A673 (cell line): ENCODE data around the gene CHMP3. TPM values are rescaled to one million over a fixed set of nuclear protein-coding genes. Genes with fewer than 3 reads are reported as not detected.
A peak's percentile ranks its signal among the peaks of the same experiment; 100 is the strongest.
"Not testable (repeated sequence)": the region's sequence is repeated elsewhere in the genome, so short reads cannot be mapped to it uniquely, and the experiment has no call there.

Experiments used
- BruUV-seq: library from RNA; stranded (reverse); fragments of 400-500 nt; replicated peaks from 2 replicates; lab custom pipeline; 2021; lab: Mats Ljungman, UMichigan
- CTCF ChIA-PET: fragments of 300-600 bp; sonication (Branson Sonifier 250); formaldehyde crosslinking; loops from one replicate; lab custom pipeline; 2022; ENCODE audit warnings: antibody characterized with exemption; lab: Charles Lee
- POLR2A ChIA-PET: fragments of 300-600 bp; sonication (Branson Sonifier 250); formaldehyde crosslinking; loops from one replicate; lab custom pipeline; 2022; ENCODE audit warnings: antibody characterized with exemption; ENCODE audit not compliant: low non-redundant PET; lab: Charles Lee
- DNase-seq: peaks from one replicate; pipeline ENCODE4 v3.0.0-alpha.2; 2015; ENCODE audit warnings: low spot score
- H3K27ac ChIP-seq: fragments of 200-600 bp; sonication (generic); 2 replicates; pipeline ENCODE4 v1.5.1; 2016; ENCODE audit warnings: mixed run types, low read depth, mild to moderate bottlenecking, mixed read lengths, antibody characterized with exemption, low read length; ENCODE audit not compliant: poor library complexity, severe bottlenecking
- H3K27me3 ChIP-seq: fragments of 200-600 bp; sonication (generic); replicated peaks from 2 replicates; pipeline ENCODE4 v1.6.1; 2017; ENCODE audit warnings: mixed run types, low read depth, mild to moderate bottlenecking, mixed read lengths, antibody characterized with exemption, low read length; ENCODE audit not compliant: insufficient read depth, poor library complexity
- H3K36me3 ChIP-seq: fragments of 200-600 bp; sonication (generic); 2 replicates; pipeline ENCODE4 v1.6.1; 2016; ENCODE audit warnings: mixed run types, mild to moderate bottlenecking, mixed read lengths, antibody characterized with exemption, low read length; ENCODE audit not compliant: insufficient read depth, poor library complexity, severe bottlenecking
- H3K4me1 ChIP-seq: fragments of 200-600 bp; sonication (generic); 2 replicates; pipeline ENCODE4 v1.6.1; 2017; ENCODE audit warnings: mixed run types, mild to moderate bottlenecking, mixed read lengths, antibody characterized with exemption, low read length; ENCODE audit not compliant: insufficient read depth, poor library complexity, severe bottlenecking
- H3K4me3 ChIP-seq: fragments of 200-600 bp; sonication (generic); 2 replicates; pipeline ENCODE4 v1.5.1; 2016; ENCODE audit warnings: low read depth, mixed run types, mild to moderate bottlenecking, mixed read lengths, low read length; ENCODE audit not compliant: poor library complexity, severe bottlenecking
- H3K9me3 ChIP-seq: fragments of 200-600 bp; sonication (generic); 2 replicates; pipeline ENCODE4 v1.6.1; 2016; ENCODE audit warnings: mixed run types, low read depth, mild to moderate bottlenecking, mixed read lengths, antibody characterized with exemption, low read length; ENCODE audit not compliant: poor library complexity, severe bottlenecking
- CTCF ChIP-seq: fragments of 300-800, 200-600 bp; sonication (generic); conservative IDR thresholded peaks from 2 replicates; pipeline ENCODE4 v1.5.1; 2017; ENCODE audit warnings: low read depth, mild to moderate bottlenecking, antibody characterized with exemption, low read length, moderate library complexity, mixed read lengths
- EZH2 ChIP-seq: fragments of 200-600 bp; sonication (generic); IDR thresholded peaks from 2 replicates; pipeline ENCODE4 v1.6.1; 2017; ENCODE audit warnings: borderline replicate concordance, low read depth, mild to moderate bottlenecking, mixed read lengths, antibody characterized with exemption, low read length; ENCODE audit not compliant: poor library complexity, severe bottlenecking
- intact Hi-C: fragments of 100-400 bp; cut with micrococcal nuclease; formaldehyde crosslinking; loops from one replicate; pipeline ENCODE4 v1.10.0; 2022; ENCODE audit not compliant: unreplicated experiment
- total RNA-seq: library from RNA; stranded (reverse); gene quantifications from 2 replicates; pipeline ENCODE4 v1.2.3, GENCODE V29; 2021

CHMP3 gene
- total RNA-seq, 1 experiment from 2014 or later: 87.5 TPM

GRCh38 chr2:86544278-86545099, 18.8 kb downstream of the CHMP3 start:
- H3K27ac ChIP-seq, BruUV-seq, DNase-seq, CTCF ChIA-PET, intact Hi-C loops, H3K27me3 ChIP-seq, H3K4me3 ChIP-seq, H3K4me1 ChIP-seq, H3K36me3 ChIP-seq, H3K9me3 ChIP-seq, POLR2A ChIA-PET: not testable (repeated sequence)

GRCh38 chr2:86543793-86544192, 19.4 kb downstream of the CHMP3 start:
- H3K36me3 ChIP-seq: no peaks in the 10 kb centered on the region
- TF ChIP-seq CTCF: no peak
- no peak for TF ChIP-seq EZH2
- intact Hi-C loops: no loop called here
- H3K27ac ChIP-seq: no peak overlapping the region
- no peaks in the 10 kb centered on the region for H3K27me3 ChIP-seq
- CTCF ChIA-PET: no interaction called here
- H3K9me3 ChIP-seq: no peaks in the 10 kb centered on the region
- peaks cover 9% of the 10 kb centered on the region for H3K4me1 ChIP-seq
- no peak overlapping the region for H3K4me3 ChIP-seq
- DNase-seq: peak; percentile 22
- no TSS peak for BruUV-seq
- POLR2A ChIA-PET: no interaction called here

GRCh38 chr2:86543335-86543734, 19.9 kb downstream of the CHMP3 start:
- H3K27me3 ChIP-seq: no peaks in the 10 kb centered on the region
- DNase-seq: no peak
- TF ChIP-seq EZH2 (no peak), CTCF (no peak)
- peaks cover 9% of the 10 kb centered on the region for H3K4me1 ChIP-seq
- intact Hi-C loops: no loop called here
- H3K4me3 ChIP-seq: no peak overlapping the region
- H3K36me3 ChIP-seq: no peaks in the 10 kb centered on the region
- no peaks in the 10 kb centered on the region for H3K9me3 ChIP-seq
- ChIA-PET CTCF (interaction anchor here (0.5 kb wide), 1 partner anchor 28 kb away, joined by 8 read pairs; no protein-coding TSS in a partner anchor), POLR2A (no interaction called here)
- BruUV-seq: no TSS peak
- H3K27ac ChIP-seq: no peak overlapping the region

GRCh38 chr2:86542814-86543213, 20.4 kb downstream of the CHMP3 start:
- no peaks in the 10 kb centered on the region for H3K9me3 ChIP-seq
- no TSS peak for BruUV-seq
- intact Hi-C loops: no loop called here

More at GRCh38 chr2:86542814-86543213, 20.4 kb downstream of the CHMP3 start:
- POLR2A ChIA-PET: no interaction called here
- no peaks in the 10 kb centered on the region for H3K36me3 ChIP-seq
- H3K4me3 ChIP-seq: no peak overlapping the region
- H3K27me3 ChIP-seq: no peaks in the 10 kb centered on the region
- DNase-seq: no peak
- peaks cover 9% of the 10 kb centered on the region for H3K4me1 ChIP-seq
- no peak overlapping the region for H3K27ac ChIP-seq
- TF ChIP-seq CTCF: no peak
- TF ChIP-seq EZH2: no peak
- CTCF ChIA-PET: interaction anchor here (0.5 kb wide), 1 partner anchor 27 kb away, joined by 8 read pairs; no protein-coding TSS in a partner anchor
